SK-N-SH (cell line): ENCODE data around the gene CADPS2. TPM values are rescaled to one million over a fixed set of nuclear protein-coding genes. Genes with fewer than 3 reads are reported as not detected.

Experiments used
- CTCF ChIA-PET: fragments of 300-600, 350-600 bp; formaldehyde crosslinking; extraction: SDS; loops from one replicate; lab custom pipeline; 2021; lab: Yijun Ruan, JAX
- POLR2A ChIA-PET: fragments of 350-600 bp; sonication (Branson Sonifier 250); formaldehyde crosslinking; extraction: SDS; loops from one replicate; lab custom pipeline; 2020; ENCODE audit warnings: antibody characterized with exemption, inconsistent platforms; lab: Yijun Ruan, JAX
- DNase-seq: peaks from one replicate; pipeline ENCODE4 v3.0.0; 2012
- H2AFZ ChIP-seq: fragments of 200-600 bp; sonication (generic); 2 replicates; pipeline ENCODE4 v1.8.1; 2016; ENCODE audit warnings: antibody characterized with exemption, mild to moderate bottlenecking, low read depth
- H3F3A ChIP-seq: fragments of 200-600 bp; sonication (generic); replicated peaks from 2 replicates; pipeline ENCODE3; 2016; ENCODE audit warnings: antibody characterized with exemption, mild to moderate bottlenecking; ENCODE audit not compliant: insufficient read depth
- H3K27ac ChIP-seq, 2 experiments: fragments of 200-500 bp in 1 of 2; fragments of 200-600 bp in 1 of 2; sonication (Bioruptor generic) in 1 of 2; sonication (generic), shearing (Covaris generic) in 1 of 2; 2 replicates each; pipeline versions ENCODE4 v1.5.1 to v1.6.1; 2014 to 2016; ENCODE audit warnings: low read depth in 2 of 2, inconsistent platforms in 1 of 2, low read length in 1 of 2, mild to moderate bottlenecking in 1 of 2, mixed read lengths in 1 of 2
- H3K27me3 ChIP-seq: fragments of 200-600 bp; sonication (generic), shearing (Covaris generic); 2 replicates; pipeline ENCODE4 v1.6.1; 2016; ENCODE audit warnings: mixed run types; ENCODE audit not compliant: insufficient read depth
- H3K36me3 ChIP-seq, 2 experiments: fragments of 200-500 bp in 1 of 2; fragments of 200-600 bp in 1 of 2; sonication (Bioruptor generic) in 1 of 2; sonication (generic) in 1 of 2; replicated peaks in 1 of 2; 2 replicates each; pipeline versions ENCODE3 to v1.5.1; 2014 to 2016; ENCODE audit warnings: low read length in 1 of 2, mild to moderate bottlenecking in 1 of 2; ENCODE audit not compliant: insufficient read depth in 2 of 2, control insufficient read depth in 1 of 2
- H3K4me1 ChIP-seq, 2 experiments: fragments of 200-500 bp in 1 of 2; fragments of 200-600 bp in 1 of 2; sonication (Bioruptor generic) in 1 of 2; sonication (generic), shearing (Covaris generic) in 1 of 2; 2 replicates each; pipeline versions ENCODE4 v1.5.1 to v1.6.1; 2014 to 2016; ENCODE audit warnings: low read depth in 1 of 2, low read length in 1 of 2, mixed run types in 1 of 2; ENCODE audit not compliant: insufficient read depth in 2 of 2, control insufficient read depth in 1 of 2
- H3K4me2 ChIP-seq: fragments of 200-600 bp; sonication (generic), shearing (Covaris generic); 2 replicates; pipeline ENCODE4 v1.6.1; 2017; ENCODE audit warnings: mixed run types
- H3K4me3 ChIP-seq, 2 experiments: fragments of 200-500 bp in 1 of 2; fragments of 200-600 bp in 1 of 2; sonication (Bioruptor generic) in 1 of 2; sonication (generic), shearing (Covaris generic) in 1 of 2; 2 replicates each; pipeline versions ENCODE4 v1.5.1 to v1.8.1; 2014 to 2016; ENCODE audit warnings: low read depth in 2 of 2, inconsistent platforms in 1 of 2, low read length in 1 of 2, mild to moderate bottlenecking in 1 of 2, mixed read lengths in 1 of 2, moderate library complexity in 1 of 2
- H3K79me2 ChIP-seq: fragments of 200-600 bp; sonication (generic); 2 replicates; pipeline ENCODE4 v1.8.1; 2017; ENCODE audit warnings: mild to moderate bottlenecking; ENCODE audit not compliant: insufficient read depth
- H3K9ac ChIP-seq: fragments of 200-600 bp; sonication (generic); 2 replicates; pipeline ENCODE4 v1.6.1; 2017; ENCODE audit warnings: mixed run types
- H3K9me2 ChIP-seq: fragments of 200-600 bp; sonication (generic); 2 replicates; pipeline ENCODE4 v1.6.1; 2017; ENCODE audit warnings: mixed run types
- H3K9me3 ChIP-seq: fragments of 200-600 bp; sonication (generic); 2 replicates; pipeline ENCODE4 v1.6.1; 2017; ENCODE audit warnings: mixed run types, mild to moderate bottlenecking, moderate library complexity
- H4K20me1 ChIP-seq: fragments of 200-600 bp; sonication (generic); 2 replicates; pipeline ENCODE4 v1.6.1; 2017; ENCODE audit warnings: mild to moderate bottlenecking, mixed run types; ENCODE audit not compliant: insufficient read depth
- CHD2 ChIP-seq: fragments of 150-350 bp; IDR thresholded peaks from 2 replicates; pipeline ENCODE4 v1.6.1; 2018; ENCODE audit warnings: low read length; ENCODE audit not compliant: partially characterized antibody
- CTCF ChIP-seq: fragments of 200-600 bp; sonication (generic); IDR thresholded peaks from 2 replicates; pipeline ENCODE4 v1.6.1; 2017; ENCODE audit warnings: antibody characterized with exemption, mild to moderate bottlenecking, moderate library complexity
- EP300 ChIP-seq, 2 experiments: IDR thresholded peaks; 2 replicates each; pipeline versions ENCODE4 v1.4.0 to v1.6.1; 2012; ENCODE audit warnings: borderline replicate concordance in 1 of 2, low read depth in 1 of 2, low read length in 1 of 2
- EZH2phosphoT487 ChIP-seq: fragments of 200-600 bp; sonication (generic); IDR thresholded peaks from 2 replicates; pipeline ENCODE4 v1.6.1; 2017; ENCODE audit warnings: low read depth, mixed run types, mild to moderate bottlenecking, antibody characterized with exemption, moderate library complexity, borderline replicate concordance
- FOSL2 ChIP-seq: IDR thresholded peaks from 2 replicates; pipeline ENCODE4 v1.4.0; 2012; ENCODE audit warnings: low read depth, mild to moderate bottlenecking, moderate library complexity, borderline replicate concordance
- FOXJ3 ChIP-seq: sonication (generic); formaldehyde crosslinking; IDR thresholded peaks from 2 replicates; pipeline ENCODE4 v1.5.1; 2020; ENCODE audit warnings: mild to moderate bottlenecking, missing genetic modification reagents
- FOXM1 ChIP-seq: IDR thresholded peaks from 2 replicates; pipeline ENCODE4 v1.4.0; 2012; ENCODE audit warnings: low read depth, mild to moderate bottlenecking
- IRF3 ChIP-seq: fragments of 150-350 bp; IDR thresholded peaks from 2 replicates; pipeline ENCODE4 v1.6.1; 2016; ENCODE audit warnings: mild to moderate bottlenecking, low read depth, low read length
- NFIC ChIP-seq: IDR thresholded peaks from 2 replicates; pipeline ENCODE4 v1.4.0; 2012; ENCODE audit warnings: borderline replicate concordance
- PBX3 ChIP-seq: IDR thresholded peaks from 2 replicates; pipeline ENCODE4; 2012
- POLR2AphosphoS5 ChIP-seq: IDR thresholded peaks from 2 replicates; pipeline ENCODE4 v1.6.1; 2012; ENCODE audit warnings: low read depth, low read length
- RAD21 ChIP-seq: IDR thresholded peaks from 2 replicates; pipeline ENCODE4 v1.6.1; 2012; ENCODE audit warnings: mild to moderate bottlenecking, low read length
- RFX5 ChIP-seq: IDR thresholded peaks from 2 replicates; pipeline ENCODE4 v1.6.1; 2012; ENCODE audit warnings: mild to moderate bottlenecking, improper control_type of control experiment, low read length
- RXRA ChIP-seq: IDR thresholded peaks from 2 replicates; pipeline ENCODE4 v1.4.0; 2012; ENCODE audit warnings: low read depth, mild to moderate bottlenecking, borderline replicate concordance
- TAF1 ChIP-seq: IDR thresholded peaks from 2 replicates; pipeline ENCODE4 v1.6.1; 2012; ENCODE audit warnings: low read depth, mild to moderate bottlenecking, low read length, moderate library complexity, borderline replicate concordance
- ZBTB33 ChIP-seq: IDR thresholded peaks from 2 replicates; pipeline ENCODE4 v1.4.0; 2012; ENCODE audit warnings: low read depth, borderline replicate concordance
- WGBS: methylation state at CpG from one replicate; pipeline ENCODE4 v1.1.6; 2017; ENCODE audit warnings: low lambda C conversion rate; 5-methylcytosine and 5-hydroxymethylcytosine counted together
- polyA plus RNA-seq, 3 experiments: library from polyadenylated mRNA; depleted of rRNA; stranded (reverse); fragments of >200 nt; gene quantifications; 2 replicates each; pipeline ENCODE4 v1.2.3, GENCODE V29; 2012

Gene CADPS2
- polyA plus RNA-seq, 1 of the 3 experiments (the other 2 are of a cell fraction) = 0.05 TPM

- H2AFZ ChIP-seq = no peak overlapping the region
- no peaks in the 10 kb centered on the region for H4K20me1 ChIP-seq
- DNase-seq = no peak
- H3K4me2 ChIP-seq = no peak overlapping the region
- TF ChIP-seq CTCF = no peak
- TF ChIP-seq RAD21 = no peak
- no peak for TF ChIP-seq CHD2
- TF ChIP-seq EP300 (IDR thresholded peaks at IDR 0.05; ENCODE audit: borderline replicate concordance in 1 of 2, low read depth in 1 of 2, low read length in 1 of 2) = no peak
- TF ChIP-seq NFIC = no peak
- TF ChIP-seq IRF3 = no peak
- no peak for TF ChIP-seq PBX3
- no peak for TF ChIP-seq FOXJ3 (CRISPR knock-in tag)
- H3K9ac ChIP-seq = no peak overlapping the region
- H3K4me3 ChIP-seq = no peak overlapping the region
- H3K79me2 ChIP-seq = no peaks in the 10 kb centered on the region
- H3K9me3 ChIP-seq = no peaks in the 10 kb centered on the region
- no peak overlapping the region for H3K27ac ChIP-seq
- POLR2A ChIA-PET = no interaction called here
- no peaks in the 10 kb centered on the region for H3F3A ChIP-seq
- WGBS = 0% methylated on average over 3 of the region's 3 CpGs
- no peaks in the 10 kb centered on the region for H3K36me3 ChIP-seq
- no peaks in the 10 kb centered on the region for H3K9me2 ChIP-seq
- no peaks in the 10 kb centered on the region; the same call in 1 of the 2 replicates for H3K27me3 ChIP-seq
- peaks cover 0 to 6% of the 10 kb centered on the region in 2 experiments; a peak in 1 of 4 replicates for H3K4me1 ChIP-seq
- CTCF ChIA-PET = interaction anchor here (1.2 kb wide), 1 partner anchor 36 kb away, joined by 3 read pairs; the partner anchor contains the start of gene CADPS2
Observed at GRCh38 chr7:122849957-122850328, 36.3 kb downstream of the CADPS2 start.

GRCh38 chr7:122849322-122849956 is 36.8 kb downstream of the CADPS2 start:
- POLR2A ChIA-PET = no interaction called here
- H3K4me2 ChIP-seq = no peak overlapping the region
- TF ChIP-seq RXRA = no peak
- TF ChIP-seq EZH2phosphoT487 = no peak
- TF ChIP-seq CTCF = no peak
- no peak for TF ChIP-seq POLR2AphosphoS5
- no peak for TF ChIP-seq TAF1
- TF ChIP-seq ZBTB33 = no peak
- TF ChIP-seq FOXJ3 (CRISPR knock-in tag) = no peak
- no peak for TF ChIP-seq FOXM1
- TF ChIP-seq FOSL2 = no peak
- no peak for TF ChIP-seq RFX5

More at GRCh38 chr7:122849322-122849956, 36.8 kb downstream of the CADPS2 start:
- Histone ChIP-seq H3K4me1 (peaks cover 0 to 6% of the 10 kb centered on the region in 2 experiments; a peak in 1 of 4 replicates), H3K27ac (no peak overlapping the region), H4K20me1 (no peaks in the 10 kb centered on the region), H3K36me3 (no peaks in the 10 kb centered on the region), H3K9ac (no peak overlapping the region), H3K9me3 (no peaks in the 10 kb centered on the region), H3K9me2 (no peaks in the 10 kb centered on the region), H3K79me2 (no peaks in the 10 kb centered on the region), H3K4me3 (no peak overlapping the region), H2AFZ (no peak overlapping the region), H3F3A (no peaks in the 10 kb centered on the region), H3K27me3 (no peaks in the 10 kb centered on the region; the same call in 1 of the 2 replicates)
- no peak for DNase-seq
- WGBS = 2% methylated on average over 4 of the region's 4 CpGs
- CTCF ChIA-PET = interaction anchor here (1.2 to 1.4 kb wide), 2 partner anchors 13 to 37 kb away, joined by 3 to 4 read pairs; partner anchors contain the start of gene CADPS2
